LNCaP clone FGC (cell line): Measurements from ENCODE around the gene BRWD1.

Source experiments
- DNase-seq: peaks from one replicate; pipeline ENCODE4 v3.0.0-alpha.2; 2011; ENCODE audit warnings: low read depth
- H3K4me3 ChIP-seq: 2 replicates; pipeline ENCODE4 v1.5.1; 2011; ENCODE audit warnings: mild to moderate bottlenecking, low read depth, low read length, control low read depth
- CTCF ChIP-seq: IDR thresholded peaks from 2 replicates; pipeline ENCODE4 v1.5.1; 2012; ENCODE audit warnings: mild to moderate bottlenecking; ENCODE audit not compliant: control insufficient read depth, insufficient read depth; ENCODE audit errors: extremely low read depth

Gene BRWD1

GRCh38 chr21:39330001-39330400 lies 16.6 kb upstream of the BRWD1 start:
- no peak for DNase-seq
- no peak for TF ChIP-seq CTCF
- no peak overlapping the region for H3K4me3 ChIP-seq

- no peak for DNase-seq
- no peak overlapping the region for H3K4me3 ChIP-seq
- TF ChIP-seq CTCF: no peak
Observed at GRCh38 chr21:39327727-39328126, 14.3 kb upstream of the BRWD1 start.

- DNase-seq: no peak
- H3K4me3 ChIP-seq: no peak overlapping the region
- no peak for TF ChIP-seq CTCF
Observed at GRCh38 chr21:39326607-39327307, 13.3 kb upstream of the BRWD1 start.

GRCh38 chr21:39325458-39325857 lies 12.0 kb upstream of the BRWD1 start:
- no peak for DNase-seq
- no peak for TF ChIP-seq CTCF
- no peak overlapping the region for H3K4me3 ChIP-seq

GRCh38 chr21:39321424-39321823 lies 8.0 kb upstream of the BRWD1 start:
- TF ChIP-seq CTCF: no peak
- no peak overlapping the region for H3K4me3 ChIP-seq
- no peak for DNase-seq

- no peak overlapping the region for H3K4me3 ChIP-seq
- DNase-seq: no peak
- TF ChIP-seq CTCF: no peak
Observed at GRCh38 chr21:39319814-39320332, 6.4 kb upstream of the BRWD1 start.

GRCh38 chr21:39319251-39319756 lies 5.9 kb upstream of the BRWD1 start:
- no peak overlapping the region for H3K4me3 ChIP-seq
- TF ChIP-seq CTCF: no peak
- no peak for DNase-seq
